A549 (cell line): ENCODE measurements around the gene KCNK3. TPM values are rescaled to one million over a fixed set of nuclear protein-coding genes. Genes with fewer than 3 reads are reported as not detected.

Experiments
- ATAC-seq, 2 experiments: fragments of 200-7000 bp in 1 of 2; fragments of >200 bp in 1 of 2; cut with Nextera tagmentation in 1 of 2; cut with Tn5 transposase in 1 of 2; 3 replicates each; pipeline versions ENCODE4 v1.8.0 to v1.9.1; 2018 to 2020; ENCODE audit warnings: mild to moderate bottlenecking in 1 of 2, moderate library complexity in 1 of 2
- CTCF ChIA-PET: fragments of 300-600 bp; sonication (Branson Sonifier 250); formaldehyde crosslinking; extraction: SDS; loops from one replicate; lab custom pipeline; 2021; ENCODE audit warnings: antibody characterized with exemption, inconsistent platforms; lab: Yijun Ruan, JAX
- POLR2A ChIA-PET: fragments of 350-600 bp; formaldehyde crosslinking; extraction: SDS; loops from one replicate; lab custom pipeline; 2021; ENCODE audit warnings: antibody characterized with exemption, inconsistent platforms; lab: Yijun Ruan, JAX
- DNase-seq, 2 experiments: peaks; one replicate each; pipeline versions ENCODE4 v3.0.0 to v3.0.0-alpha.2; 2011 to 2016; ENCODE audit warnings: low read depth in 1 of 2, low spot score in 1 of 2
- FAIRE-seq: peaks from 2 replicates; lab custom pipeline; 2011; peaks lifted over from hg19 to GRCh38; lab: Jason Lieb, UNC
- H3K27ac ChIP-seq, 2 experiments: fragments of >200 bp; sonication (Bioruptor Twin); formaldehyde crosslinking; 3 replicates each; pipeline ENCODE4 v1.5.1; 2016 to 2017
- H3K4me1 ChIP-seq: fragments of >200 bp; sonication (Bioruptor Twin); formaldehyde crosslinking; 3 replicates; pipeline ENCODE4 v1.6.1; 2016
- H3K4me2 ChIP-seq: fragments of >200 bp; sonication (Bioruptor Twin); formaldehyde crosslinking; 3 replicates; pipeline ENCODE4 v1.6.1; 2016
- H3K4me3 ChIP-seq: fragments of >200 bp; sonication (Bioruptor Twin); formaldehyde crosslinking; 3 replicates; pipeline ENCODE4 v1.5.1; 2016
- H3K9me3 ChIP-seq: fragments of >200 bp; sonication (Bioruptor Twin); formaldehyde crosslinking; 3 replicates; pipeline ENCODE4 v1.6.1; 2016
- CBX2 ChIP-seq: fragments of 200-600 bp; sonication (generic); IDR thresholded peaks from 2 replicates; pipeline ENCODE4 v1.6.1; 2016; ENCODE audit warnings: low read depth, mild to moderate bottlenecking, borderline replicate concordance
- EP300 ChIP-seq, 2 experiments: fragments of >200 bp; sonication (Bioruptor Twin); formaldehyde crosslinking; IDR thresholded peaks; 2 replicates in 1 of 2; 3 replicates in 1 of 2; pipeline ENCODE4 v1.6.1; 2016 to 2017
- ESRRA ChIP-seq: fragments of 150-350 bp; IDR thresholded peaks from 2 replicates; pipeline ENCODE4 v1.6.1; 2014; ENCODE audit warnings: mild to moderate bottlenecking, low read length, borderline replicate concordance
- FOXS1 ChIP-seq: fragments of 250-450 bp; sonication (Bioruptor Pico); IDR thresholded peaks from 2 replicates; pipeline ENCODE4 v1.5.0; 2020; ENCODE audit warnings: mild to moderate bottlenecking, moderate library complexity
- GATA3 ChIP-seq: IDR thresholded peaks from 2 replicates; pipeline ENCODE4 v1.6.1; 2012; ENCODE audit warnings: borderline replicate concordance
- KDM5A ChIP-seq: fragments of 200-600 bp; sonication (generic); IDR thresholded peaks from 2 replicates; pipeline ENCODE4 v1.6.1; 2016; ENCODE audit warnings: antibody characterized with exemption, mild to moderate bottlenecking
- MAFK ChIP-seq: fragments of 450-650 bp; IDR thresholded peaks from 2 replicates; pipeline ENCODE4 v1.6.1; 2014; ENCODE audit not compliant: partially characterized antibody
- MAZ ChIP-seq: fragments of 150-350 bp; IDR thresholded peaks from 2 replicates; pipeline ENCODE4 v1.6.1; 2014; ENCODE audit warnings: antibody characterized with exemption, low read depth, low read length, borderline replicate concordance
- RAD21 ChIP-seq, 2 experiments: fragments of >200 bp in 1 of 2; sonication (Bioruptor Twin) in 1 of 2; formaldehyde crosslinking in 1 of 2; IDR thresholded peaks in 1 of 2; conservative IDR thresholded peaks in 1 of 2; 2 replicates in 1 of 2; 3 replicates in 1 of 2; pipeline ENCODE4 v1.6.1; 2012 to 2018; ENCODE audit warnings: inconsistent platforms in 1 of 2
- RARB ChIP-seq: fragments of 250-450 bp; sonication (Bioruptor Pico); IDR thresholded peaks from 2 replicates; pipeline ENCODE4 v1.8.0; 2021; ENCODE audit warnings: mild to moderate bottlenecking, moderate library complexity
- RNF2 ChIP-seq: fragments of 200-600 bp; sonication (generic); IDR thresholded peaks from 2 replicates; pipeline ENCODE4 v1.6.1; 2016; ENCODE audit warnings: low read depth, mild to moderate bottlenecking, antibody characterized with exemption, moderate library complexity, borderline replicate concordance
- ZFP36 ChIP-seq: fragments of 450-650 bp; IDR thresholded peaks from 2 replicates; pipeline ENCODE4 v1.6.1; 2014; ENCODE audit warnings: borderline replicate concordance; ENCODE audit not compliant: partially characterized antibody
- ZNF302 ChIP-seq: fragments of 250-450 bp; sonication (Bioruptor Pico); IDR thresholded peaks from 2 replicates; pipeline ENCODE4 v1.9.0; 2021; ENCODE audit warnings: inconsistent platforms, mild to moderate bottlenecking, moderate library complexity
- WGBS: methylation state at CpG from one replicate; pipeline ENCODE4 v1.1.6; 2017; ENCODE audit errors: missing lambda C conversion rate; 5-methylcytosine and 5-hydroxymethylcytosine counted together
- polyA plus RNA-seq, 4 experiments: library from polyadenylated mRNA; depleted of rRNA in 3 of 4; stranded (reverse); fragments of >200 nt; fragmentation: RNase III in 1 of 4; extraction: RNeasy Plus Mini Kit Qiagen cat#74134 plus additional on column Dnase treatment in 1 of 4; gene quantifications; 2 replicates in 3 of 4; 3 replicates in 1 of 4; pipeline ENCODE4 v1.2.3, GENCODE V29; 2011 to 2017
- TF ChIP-seq, protein P1 (sequence below): IDR thresholded peaks from 2 replicates; pipeline ENCODE4 v1.6.1; 2012; ENCODE audit warnings: low read depth, borderline replicate concordance
- TF ChIP-seq, protein P2 (sequence below): fragments of >200 bp; sonication (Bioruptor Twin); formaldehyde crosslinking; IDR thresholded peaks from 2 replicates; pipeline ENCODE4 v1.6.1; 2016
- TF ChIP-seq, protein P3 (sequence below): IDR thresholded peaks from 2 replicates; pipeline ENCODE4 v1.6.1; 2012
- TF ChIP-seq, protein P4 (sequence below): fragments of >200 bp; sonication (Bioruptor Twin); formaldehyde crosslinking; IDR thresholded peaks from 3 replicates; pipeline ENCODE4 v1.6.1; 2016

KCNK3 gene
- polyA plus RNA-seq, 2 of the 4 experiments (the other 2 are of a cell fraction): 2.4 to 2.8 TPM

DNA sequence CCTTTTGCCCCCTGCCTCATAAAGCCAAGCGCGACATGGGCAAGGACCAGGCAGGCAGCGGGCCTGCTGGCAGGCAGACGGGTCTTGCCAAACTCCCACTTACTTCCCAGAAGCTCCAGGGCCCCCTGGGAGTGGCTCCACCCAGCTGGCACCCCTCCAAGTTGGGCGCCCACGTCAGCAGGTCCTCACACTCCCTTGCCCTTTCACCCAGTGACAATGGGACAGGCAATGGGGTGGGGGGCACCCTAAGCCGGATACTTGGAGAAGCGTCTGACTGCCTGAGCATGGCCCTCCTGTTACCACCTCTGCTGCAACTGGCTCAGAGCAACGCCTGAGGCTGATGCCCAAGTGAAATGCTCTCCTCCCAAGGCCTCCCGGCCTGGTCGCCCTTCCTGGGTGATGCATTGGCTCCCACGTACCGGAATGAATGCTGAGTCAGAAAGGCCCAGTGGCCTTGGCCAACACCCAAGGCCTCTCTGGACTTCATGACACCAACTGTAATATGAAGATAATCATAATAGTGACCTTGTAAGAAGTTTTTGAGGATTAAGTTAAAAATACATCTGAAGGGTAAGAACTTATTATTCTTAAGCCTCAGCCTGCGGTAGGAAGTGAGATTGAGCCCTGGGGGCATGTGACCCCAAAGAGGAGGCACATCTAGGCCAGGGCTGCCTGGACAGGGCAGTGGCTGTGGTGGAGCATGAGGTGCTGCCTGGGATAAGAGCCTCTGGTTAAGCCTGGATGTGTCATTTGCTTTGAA is 31.6 kb downstream of the KCNK3 start (continued):
- TF ChIP-seq, protein P1, sequence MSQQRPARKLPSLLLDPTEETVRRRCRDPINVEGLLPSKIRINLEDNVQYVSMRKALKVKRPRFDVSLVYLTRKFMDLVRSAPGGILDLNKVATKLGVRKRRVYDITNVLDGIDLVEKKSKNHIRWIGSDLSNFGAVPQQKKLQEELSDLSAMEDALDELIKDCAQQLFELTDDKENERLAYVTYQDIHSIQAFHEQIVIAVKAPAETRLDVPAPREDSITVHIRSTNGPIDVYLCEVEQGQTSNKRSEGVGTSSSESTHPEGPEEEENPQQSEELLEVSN: peak; percentile 55; the same call in 1 of the 2 replicates
- peak; percentile 73; the same call in 1 of the 2 replicates for TF ChIP-seq ESRRA
- TF ChIP-seq, all 56 proteins: peak for 24

DNA sequence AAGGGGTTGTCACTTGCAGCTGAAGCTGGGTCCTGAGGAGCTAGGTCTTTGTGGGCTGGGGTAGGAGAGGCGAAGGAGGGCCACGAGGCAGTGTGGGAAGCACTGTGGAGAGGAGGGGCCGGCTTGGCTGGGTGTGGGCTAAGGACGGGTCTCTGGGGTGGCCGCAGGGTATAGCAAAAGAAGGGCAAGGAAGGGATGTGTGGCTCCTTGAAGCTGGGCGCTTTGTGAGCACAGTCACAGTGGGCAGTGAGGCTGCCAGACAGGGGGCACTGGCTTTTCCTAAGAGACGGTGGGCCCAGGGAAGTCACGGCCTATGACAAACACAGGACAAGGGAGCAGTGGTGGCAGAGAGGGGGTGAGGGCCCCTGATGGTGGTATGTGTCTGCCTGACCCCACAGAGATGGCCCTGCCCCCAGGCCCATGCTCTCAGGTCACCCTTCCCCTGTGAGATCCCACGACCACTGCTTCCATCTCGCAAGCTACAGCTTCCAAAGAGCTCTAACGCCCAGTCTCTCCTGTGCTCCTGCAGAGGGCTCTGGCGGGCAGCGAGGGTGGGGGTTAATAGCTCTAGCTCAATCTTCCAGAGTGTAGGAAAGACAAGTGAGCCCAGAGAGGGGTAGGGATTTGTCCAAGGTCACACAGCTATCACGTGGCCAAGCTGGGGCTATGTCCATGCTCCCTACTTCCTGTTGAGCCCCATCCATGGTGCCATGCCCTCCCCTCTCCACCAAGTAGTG is 32.4 kb downstream of the KCNK3 start:
- Histone ChIP-seq H3K9me3 (no peaks in the 10 kb centered on the region), H3K4me3 (0 out of 3 replicates have a peak overlapping the region, but pooled peaks have one; percentile 4), H3K4me2 (peak overlapping the region; percentile 78), H3K27ac (peak overlapping the region; percentile 94), H3K4me1 (peaks cover 74% of the 10 kb centered on the region)
- 86% methylated on average over 14 of the region's 14 CpGs for WGBS
- TF ChIP-seq ZFP36 (peak; percentile 74), ESRRA (no peak)
- no peak for ATAC-seq
- no peak for DNase-seq
- FAIRE-seq: no peak
- ChIA-PET CTCF (interaction anchor here (0.8 to 5.0 kb wide), 6 partner anchors 9 to 292 kb away, joined by 3 to 47 read pairs (median 8); no protein-coding TSS in a partner anchor), POLR2A (interaction anchor here (1.5 kb wide), 1 partner anchor 29 kb away, joined by 4 read pairs; no protein-coding TSS in a partner anchor)

DNA sequence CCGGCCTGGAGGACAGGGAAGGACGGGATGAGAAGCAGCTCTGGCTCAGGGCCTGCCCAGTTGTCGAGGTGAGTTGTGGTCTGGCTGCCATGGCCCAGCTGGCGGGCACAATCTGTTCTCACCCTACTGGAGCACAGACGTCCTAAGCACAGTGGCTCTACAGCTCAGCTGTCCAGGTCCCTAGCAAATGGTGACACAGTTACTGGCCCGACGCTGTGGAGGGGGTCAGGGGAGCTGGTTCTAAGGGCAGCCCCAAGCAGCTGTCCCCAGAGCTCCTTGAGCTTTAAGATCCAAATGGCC is 32.9 kb downstream of the KCNK3 start:
- FAIRE-seq: no peak
- no peak overlapping the region for H3K4me3 ChIP-seq
- POLR2A ChIA-PET: no interaction called here
- H3K27ac ChIP-seq: peak overlapping the region; percentile 94
- TF ChIP-seq, protein P2, sequence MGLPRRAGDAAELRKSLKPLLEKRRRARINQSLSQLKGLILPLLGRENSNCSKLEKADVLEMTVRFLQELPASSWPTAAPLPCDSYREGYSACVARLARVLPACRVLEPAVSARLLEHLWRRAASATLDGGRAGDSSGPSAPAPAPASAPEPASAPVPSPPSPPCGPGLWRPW: no peak
- TF ChIP-seq CBX2: no peak
- no peak for TF ChIP-seq RAD21 (conservative IDR thresholded peaks at IDR 0.05 in 1 of 2, IDR thresholded peaks at IDR 0.05 in 1 of 2)
- no peak for TF ChIP-seq FOXS1 (CRISPR knock-in tag)
- no peak for TF ChIP-seq MAFK
- TF ChIP-seq GATA3: no peak
- TF ChIP-seq, protein P3, sequence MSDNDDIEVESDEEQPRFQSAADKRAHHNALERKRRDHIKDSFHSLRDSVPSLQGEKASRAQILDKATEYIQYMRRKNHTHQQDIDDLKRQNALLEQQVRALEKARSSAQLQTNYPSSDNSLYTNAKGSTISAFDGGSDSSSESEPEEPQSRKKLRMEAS: no peak
- TF ChIP-seq, protein P4, sequence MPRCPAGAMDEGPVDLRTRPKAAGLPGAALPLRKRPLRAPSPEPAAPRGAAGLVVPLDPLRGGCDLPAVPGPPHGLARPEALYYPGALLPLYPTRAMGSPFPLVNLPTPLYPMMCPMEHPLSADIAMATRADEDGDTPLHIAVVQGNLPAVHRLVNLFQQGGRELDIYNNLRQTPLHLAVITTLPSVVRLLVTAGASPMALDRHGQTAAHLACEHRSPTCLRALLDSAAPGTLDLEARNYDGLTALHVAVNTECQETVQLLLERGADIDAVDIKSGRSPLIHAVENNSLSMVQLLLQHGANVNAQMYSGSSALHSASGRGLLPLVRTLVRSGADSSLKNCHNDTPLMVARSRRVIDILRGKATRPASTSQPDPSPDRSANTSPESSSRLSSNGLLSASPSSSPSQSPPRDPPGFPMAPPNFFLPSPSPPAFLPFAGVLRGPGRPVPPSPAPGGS: no peak
- TF ChIP-seq RNF2: no peak
- no peak for TF ChIP-seq EP300 (IDR thresholded peaks at IDR 0.05)
- no peak for TF ChIP-seq KDM5A
- TF ChIP-seq RARB (CRISPR knock-in tag): no peak
- no peak for TF ChIP-seq MAZ
- TF ChIP-seq ZNF302 (CRISPR knock-in tag): no peak
- 80% methylated on average over 4 of the region's 7 CpGs for WGBS
- peaks cover 74% of the 10 kb centered on the region for H3K4me1 ChIP-seq
- DNase-seq: no peak
- no peaks in the 10 kb centered on the region for H3K9me3 ChIP-seq
- peak overlapping the region; percentile 78 for H3K4me2 ChIP-seq
- CTCF ChIA-PET: interaction anchor here (0.8 to 5.0 kb wide), 6 partner anchors 9 to 291 kb away, joined by 3 to 47 read pairs (median 8); no protein-coding TSS in a partner anchor
- ATAC-seq: no peak
